HepG2 (cell line): Measurements from ENCODE around the gene LYST. TPM values are rescaled to one million over a fixed set of nuclear protein-coding genes. Genes with fewer than 3 reads are reported as not detected.

Source experiments
- ATAC-seq: fragments of 200-7000 bp; cut with Tn5 transposase; 3 replicates; pipeline ENCODE4 v1.9.1; 2020; ENCODE audit warnings: mild to moderate bottlenecking, moderate library complexity
- BruUV-seq: library from RNA; stranded (reverse); fragments of 400-500 nt; replicated peaks from 2 replicates; lab custom pipeline; 2021; lab: Mats Ljungman, UMichigan
- CTCF ChIA-PET: fragments of 300-600 bp; formaldehyde crosslinking; extraction: SDS; loops from one replicate; lab custom pipeline; 2021; ENCODE audit warnings: low total read pairs, inconsistent platforms, low intra/inter-chr PET ratio; lab: Yijun Ruan, JAX
- POLR2A ChIA-PET: fragments of 350-600 bp; sonication (Branson Sonifier 250); formaldehyde crosslinking; loops from one replicate; lab custom pipeline; 2020; ENCODE audit warnings: antibody characterized with exemption, inconsistent platforms; lab: Yijun Ruan, JAX
- DNase-seq: peaks from one replicate; pipeline ENCODE4 v3.0.0-alpha.2; 2015; ENCODE audit warnings: low spot score
- FAIRE-seq: peaks from 3 replicates; lab custom pipeline; 2011; peaks lifted over from hg19 to GRCh38; lab: Jason Lieb, UNC
- H2AFZ ChIP-seq: one replicate; pipeline ENCODE4 v1.6.1; 2011; ENCODE audit warnings: low read length, inconsistent platforms
- H3K27ac ChIP-seq: fragments of 300-600 bp; 3 replicates; pipeline ENCODE4 v1.8.0; 2011; ENCODE audit warnings: mixed run types, mild to moderate bottlenecking, mixed read lengths, low read length, inconsistent platforms; ENCODE audit not compliant: insufficient read depth; ENCODE audit errors: extremely low read length
- H3K27me3 ChIP-seq, 2 experiments: fragments of 200-600 bp in 1 of 2; 2 replicates in 1 of 2; 3 replicates in 1 of 2; pipeline versions ENCODE4 v1.6.0 to v1.8.0; 2011; ENCODE audit warnings: low read length in 2 of 2, mild to moderate bottlenecking in 2 of 2, moderate library complexity in 2 of 2, inconsistent platforms in 1 of 2; ENCODE audit not compliant: insufficient read depth in 2 of 2, control insufficient read depth in 1 of 2
- H3K36me3 ChIP-seq, 2 experiments: fragments of 200-600 bp in 1 of 2; replicated peaks in 1 of 2; 2 replicates in 1 of 2; 3 replicates in 1 of 2; pipeline versions ENCODE4 v1.5.1 to v1.8.0; 2011; ENCODE audit warnings: low read length in 2 of 2, inconsistent platforms in 1 of 2; ENCODE audit not compliant: insufficient read depth in 2 of 2, control insufficient read depth in 1 of 2
- H3K4me1 ChIP-seq: 2 replicates; pipeline ENCODE4 v1.5.1; 2012; ENCODE audit warnings: low read length, inconsistent platforms; ENCODE audit not compliant: insufficient read depth
- H3K4me2 ChIP-seq: 2 replicates; pipeline ENCODE4 v1.6.0; 2011; ENCODE audit warnings: low read depth, low read length, inconsistent platforms
- H3K4me3 ChIP-seq, 3 experiments: fragments of 200-600 bp in 1 of 3; sonication (generic), shearing (Covaris generic) in 1 of 3; replicated peaks in 1 of 3; 2 replicates each; pipeline ENCODE4 v1.5.1; 2011 to 2016; ENCODE audit warnings: low read length in 3 of 3, inconsistent platforms in 2 of 3, low read depth in 2 of 3, mild to moderate bottlenecking in 2 of 3, control low read depth in 1 of 3, mixed read lengths in 1 of 3; ENCODE audit not compliant: insufficient read depth in 1 of 3
- H3K79me2 ChIP-seq: one replicate; pipeline ENCODE4 v1.6.1; 2011; ENCODE audit warnings: low read length, inconsistent platforms; ENCODE audit not compliant: insufficient read depth
- H3K9ac ChIP-seq: 2 replicates; pipeline ENCODE4 v1.6.0; 2011; ENCODE audit warnings: mild to moderate bottlenecking, low read depth, low read length, inconsistent platforms; ENCODE audit not compliant: insufficient read depth
- H3K9me3 ChIP-seq: 2 replicates; pipeline ENCODE4 v1.5.1; 2012; ENCODE audit warnings: mild to moderate bottlenecking, low read length
- H4K20me1 ChIP-seq: 2 replicates; pipeline ENCODE4 v1.6.0; 2011; ENCODE audit warnings: inconsistent platforms, mild to moderate bottlenecking, low read length, moderate library complexity; ENCODE audit not compliant: insufficient read depth
- ARHGAP35 ChIP-seq: sonication (generic); formaldehyde crosslinking; IDR thresholded peaks from 2 replicates; pipeline ENCODE4 v1.9.0; 2022; ENCODE audit warnings: mild to moderate bottlenecking, inconsistent platforms, moderate library complexity, missing genetic modification reagents, borderline replicate concordance
- ARNT ChIP-seq: fragments of 450-650 bp; IDR thresholded peaks from 2 replicates; pipeline ENCODE4 v1.6.1; 2017
- GFI1 ChIP-seq: sonication (generic); formaldehyde crosslinking; IDR thresholded peaks from 2 replicates; pipeline ENCODE4 v1.5.0; 2020; ENCODE audit warnings: missing genetic modification reagents, mild to moderate bottlenecking, borderline replicate concordance
- STAT5B ChIP-seq: sonication (generic); formaldehyde crosslinking; IDR thresholded peaks from 2 replicates; pipeline ENCODE4 v1.4.0; 2020; ENCODE audit warnings: missing genetic modification reagents
- ZNF329 ChIP-seq: sonication (generic); formaldehyde crosslinking; IDR thresholded peaks from 2 replicates; pipeline ENCODE4 v1.9.0; 2021; ENCODE audit warnings: low read depth, mild to moderate bottlenecking, missing genetic modification reagents
- ZNF446 ChIP-seq: sonication (generic); formaldehyde crosslinking; IDR thresholded peaks from 2 replicates; pipeline ENCODE4 v1.5.0; 2020; ENCODE audit warnings: mild to moderate bottlenecking, missing genetic modification reagents
- ZNF780A ChIP-seq: sonication (generic); formaldehyde crosslinking; IDR thresholded peaks from 2 replicates; pipeline ENCODE4 v1.8.0; 2022; ENCODE audit warnings: mild to moderate bottlenecking, missing genetic modification reagents, moderate library complexity
- WGBS: methylation state at CpG from one replicate; pipeline ENCODE4 v1.1.6; 2017; ENCODE audit warnings: low lambda C conversion rate; 5-methylcytosine and 5-hydroxymethylcytosine counted together
- in situ Hi-C: cut with HindIII; loops from 2 replicates; pipeline ENCODE4 v1.10.0; 2017; ENCODE audit warnings: low pct_unique_long_range_greater_than_20kb; ENCODE audit not compliant: extremely low pct_ligation_motif_present
- intact Hi-C: fragments of 100-400 bp; cut with micrococcal nuclease; formaldehyde crosslinking; loops from one replicate; pipeline ENCODE4 v1.10.0; 2022; ENCODE audit not compliant: unreplicated experiment
- polyA plus RNA-seq, 8 experiments: library from polyadenylated mRNA; depleted of rRNA in 3 of 8; stranded (reverse) in 7 of 8; unstranded in 1 of 8; fragments of >200 nt; fragmentation: Illumina TruSeq in 4 of 8; extraction: Trizol in 4 of 8; gene quantifications; 2 replicates each; pipeline versions ENCODE4 v1.2.1 to v1.2.3, GENCODE V29; 2011 to 2016; ENCODE audit warnings: low read depth in 4 of 8, missing spikeins in 1 of 8, mixed read lengths in 1 of 8; ENCODE audit not compliant: insufficient read depth in 1 of 8
- total RNA-seq, 5 experiments: library from RNA; depleted of rRNA; stranded (reverse); fragments of >200 nt; fragmentation: Illumina TruSeq; extraction: Trizol; gene quantifications; 2 replicates each; pipeline ENCODE4 v1.2.3, GENCODE V29; 2016; ENCODE audit warnings: low read depth in 1 of 5
- TF ChIP-seq, protein P1 (sequence below): sonication (generic); formaldehyde crosslinking; IDR thresholded peaks from 2 replicates; pipeline ENCODE4 v1.4.0; 2020; ENCODE audit warnings: missing genetic modification reagents, low read depth, mild to moderate bottlenecking, borderline replicate concordance
- TF ChIP-seq, protein P2 (sequence below): sonication (generic); formaldehyde crosslinking; IDR thresholded peaks from 2 replicates; pipeline ENCODE4 v1.4.0; 2020; ENCODE audit warnings: missing genetic modification reagents, mild to moderate bottlenecking, borderline replicate concordance
- TF ChIP-seq, protein P3 (sequence below): sonication (generic); formaldehyde crosslinking; IDR thresholded peaks from 2 replicates; pipeline ENCODE4 v1.5.1; 2020; ENCODE audit warnings: mild to moderate bottlenecking, missing genetic modification reagents

Gene LYST
- total and polyA plus RNA-seq, 2 of the 13 experiments (the other 11 are each of a cell fraction or from before 2014, with no cell fraction given), result 0.91 to 2.5 TPM

DNA sequence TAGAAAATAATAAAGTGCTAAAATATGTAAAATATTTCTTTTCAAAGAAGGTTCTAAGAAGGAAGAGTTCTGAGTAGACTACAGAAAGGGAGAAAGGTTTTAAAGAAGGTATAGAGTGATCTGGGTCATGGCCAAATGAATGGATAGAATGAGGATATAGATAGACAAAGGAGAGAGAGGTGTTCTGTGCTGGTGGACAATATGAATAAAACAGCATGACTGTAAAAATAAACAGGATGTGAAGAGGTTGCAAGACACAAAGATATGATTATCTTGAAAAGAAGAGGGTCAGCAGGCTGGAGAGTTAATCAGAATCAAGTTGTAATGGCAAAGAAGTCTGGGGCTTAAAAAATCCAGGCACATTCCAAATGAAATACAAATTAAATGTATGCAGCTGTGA, 130.4 kb downstream of the LYST start:
- CTCF ChIA-PET, result no interaction called here
- FAIRE-seq, result no peak
- in situ Hi-C loops, result loop anchor here (10.0 kb wide), 1 partner anchor 221 kb away; no protein-coding TSS in a partner anchor

DNA sequence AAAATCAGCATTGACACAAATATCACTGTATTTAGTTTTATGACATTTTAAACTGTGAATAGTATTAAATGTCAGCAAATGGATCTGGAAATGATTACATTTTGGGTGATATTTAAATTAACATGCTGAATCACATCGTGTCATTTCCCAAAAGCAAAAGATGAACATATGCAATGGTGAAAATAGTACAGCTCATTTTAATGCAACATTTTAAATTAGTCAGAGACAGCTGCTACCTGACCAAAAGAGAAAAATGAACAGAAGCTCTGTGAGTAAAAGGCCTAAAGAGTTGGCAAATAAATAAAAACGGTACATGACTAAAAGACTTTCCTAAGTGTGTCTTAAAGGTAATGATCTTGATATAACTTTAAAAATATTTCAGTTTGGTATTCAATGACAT, 131.1 kb downstream of the LYST start:
- in situ Hi-C loops (loop anchor here (10.0 kb wide), 1 partner anchor 221 kb away; no protein-coding TSS in a partner anchor), intact Hi-C loops (no loop called here)
- ATAC-seq (no peak), DNase-seq (no peak), FAIRE-seq (no peak)
- Histone ChIP-seq H3K27me3 (no peaks in the 10 kb centered on the region), H4K20me1 (no peaks in the 10 kb centered on the region), H2AFZ (no peak overlapping the region), H3K9ac (no peak overlapping the region), H3K27ac (no peak overlapping the region), H3K9me3 (no peaks in the 10 kb centered on the region), H3K4me2 (no peak overlapping the region), H3K4me3 (no peak overlapping the region), H3K4me1 (peaks cover 13% of the 10 kb centered on the region), H3K79me2 (no peaks in the 10 kb centered on the region), H3K36me3 (no peaks in the 10 kb centered on the region)
- ChIA-PET CTCF (no interaction called here), POLR2A (no interaction called here)
- BruUV-seq, result no TSS peak
- WGBS, result 71% methylated on average over 2 of the region's 2 CpGs
- TF ChIP-seq ARHGAP35 (CRISPR knock-in tag), result no peak
- TF ChIP-seq ZNF329, result no peak
- no peak for TF ChIP-seq GFI1 (CRISPR knock-in tag)
- TF ChIP-seq STAT5B, result no peak
- no peak for TF ChIP-seq ZNF446 (CRISPR knock-in tag)
- TF ChIP-seq, protein P1, sequence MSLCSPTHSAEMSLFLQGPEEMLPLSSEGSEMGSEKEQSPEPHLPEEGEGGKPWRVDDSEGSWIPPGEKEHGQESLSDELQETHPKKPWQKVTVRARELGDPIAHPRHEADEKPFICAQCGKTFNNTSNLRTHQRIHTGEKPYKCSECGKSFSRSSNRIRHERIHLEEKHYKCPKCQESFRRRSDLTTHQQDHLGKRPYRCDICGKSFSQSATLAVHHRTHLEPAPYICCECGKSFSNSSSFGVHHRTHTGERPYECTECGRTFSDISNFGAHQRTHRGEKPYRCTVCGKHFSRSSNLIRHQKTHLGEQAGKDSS (CRISPR knock-in tag), result no peak
- TF ChIP-seq ZNF780A (CRISPR knock-in tag), result no peak
- TF ChIP-seq, protein P2, sequence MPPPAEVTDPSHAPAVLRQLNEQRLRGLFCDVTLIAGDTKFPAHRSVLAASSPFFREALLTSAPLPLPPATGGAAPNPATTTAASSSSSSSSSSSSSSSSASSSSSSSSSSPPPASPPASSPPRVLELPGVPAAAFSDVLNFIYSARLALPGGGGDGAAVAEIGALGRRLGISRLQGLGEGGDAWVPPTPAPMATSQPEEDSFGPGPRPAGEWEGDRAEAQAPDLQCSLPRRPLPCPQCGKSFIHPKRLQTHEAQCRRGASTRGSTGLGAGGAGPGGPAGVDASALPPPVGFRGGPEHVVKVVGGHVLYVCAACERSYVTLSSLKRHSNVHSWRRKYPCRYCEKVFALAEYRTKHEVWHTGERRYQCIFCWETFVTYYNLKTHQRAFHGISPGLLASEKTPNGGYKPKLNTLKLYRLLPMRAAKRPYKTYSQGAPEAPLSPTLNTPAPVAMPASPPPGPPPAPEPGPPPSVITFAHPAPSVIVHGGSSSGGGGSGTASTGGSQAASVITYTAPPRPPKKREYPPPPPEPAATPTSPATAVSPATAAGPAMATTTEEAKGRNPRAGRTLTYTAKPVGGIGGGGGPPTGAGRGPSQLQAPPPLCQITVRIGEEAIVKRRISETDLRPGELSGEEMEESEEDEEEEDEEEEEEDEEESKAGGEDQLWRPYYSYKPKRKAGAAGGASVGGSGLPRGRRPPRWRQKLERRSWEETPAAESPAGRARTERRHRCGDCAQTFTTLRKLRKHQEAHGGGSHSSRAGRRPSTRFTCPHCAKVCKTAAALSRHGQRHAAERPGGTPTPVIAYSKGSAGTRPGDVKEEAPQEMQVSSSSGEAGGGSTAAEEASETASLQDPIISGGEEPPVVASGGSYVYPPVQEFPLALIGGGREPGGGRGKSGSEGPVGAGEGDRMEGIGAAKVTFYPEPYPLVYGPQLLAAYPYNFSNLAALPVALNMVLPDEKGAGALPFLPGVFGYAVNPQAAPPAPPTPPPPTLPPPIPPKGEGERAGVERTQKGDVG (CRISPR knock-in tag), result no peak

More for the DNA sequence above, 130.4 kb downstream of the LYST start:
- Histone ChIP-seq H3K9ac (no peak overlapping the region), H3K27me3 (no peaks in the 10 kb centered on the region), H3K36me3 (no peaks in the 10 kb centered on the region), H3K9me3 (no peaks in the 10 kb centered on the region), H3K4me1 (peaks cover 13% of the 10 kb centered on the region), H3K4me3 (no peak overlapping the region), H3K4me2 (no peak overlapping the region), H3K27ac (no peak overlapping the region), H3K79me2 (no peaks in the 10 kb centered on the region), H2AFZ (no peak overlapping the region), H4K20me1 (no peaks in the 10 kb centered on the region)
- BruUV-seq, result no TSS peak
- POLR2A ChIA-PET, result no interaction called here
- TF ChIP-seq, protein P3, sequence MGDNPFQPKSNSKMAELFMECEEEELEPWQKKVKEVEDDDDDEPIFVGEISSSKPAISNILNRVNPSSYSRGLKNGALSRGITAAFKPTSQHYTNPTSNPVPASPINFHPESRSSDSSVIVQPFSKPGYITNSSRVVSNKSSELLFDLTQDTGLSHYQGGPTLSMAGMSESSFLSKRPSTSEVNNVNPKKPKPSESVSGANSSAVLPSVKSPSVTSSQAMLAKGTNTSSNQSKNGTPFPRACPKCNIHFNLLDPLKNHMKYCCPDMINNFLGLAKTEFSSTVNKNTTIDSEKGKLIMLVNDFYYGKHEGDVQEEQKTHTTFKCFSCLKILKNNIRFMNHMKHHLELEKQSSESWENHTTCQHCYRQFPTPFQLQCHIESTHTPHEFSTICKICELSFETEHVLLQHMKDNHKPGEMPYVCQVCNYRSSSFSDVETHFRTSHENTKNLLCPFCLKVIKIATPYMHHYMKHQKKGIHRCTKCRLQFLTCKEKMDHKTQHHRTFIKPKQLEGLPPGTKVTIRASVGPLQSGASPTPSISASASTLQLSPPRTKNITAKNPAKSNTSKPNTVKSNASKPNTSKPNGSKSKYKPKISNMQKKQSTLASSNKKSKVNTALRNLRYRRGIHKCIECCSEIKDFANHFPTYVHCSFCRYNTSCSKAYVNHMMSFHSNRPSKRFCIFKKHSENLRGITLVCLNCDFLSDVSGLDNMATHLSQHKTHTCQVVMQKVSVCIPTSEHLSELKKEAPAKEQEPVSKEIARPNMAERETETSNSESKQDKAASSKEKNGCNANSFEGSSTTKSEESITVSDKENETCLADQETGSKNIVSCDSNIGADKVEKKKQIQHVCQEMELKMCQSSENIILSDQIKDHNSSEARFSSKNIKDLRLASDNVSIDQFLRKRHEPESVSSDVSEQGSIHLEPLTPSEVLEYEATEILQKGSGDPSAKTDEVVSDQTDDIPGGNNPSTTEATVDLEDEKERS (CRISPR knock-in tag), result no peak
- no peak for TF ChIP-seq ARNT
- intact Hi-C loops, result no loop called here
- no peak for ATAC-seq
- no peak for DNase-seq
